Hematopoietic multipotent progenitor cell treated with erythropoietin and hydrocortisone succinate and interleukin-3 and kit ligand, for 4 days (in vitro differentiated cells): ENCODE data around the gene ZNF317.

Source experiments
- DNase-seq: peaks from one replicate; pipeline ENCODE4 v3.0.0-alpha.2; 2015

The ZNF317 gene

GRCh38 chr19:9140159-9140874 lies at the start of gene ZNF317:
Gene ZNF317, plus strand, starts transcription at chr19:9140397. Its CDS starts 15,620 bp downstream, at chr19:9156017.
- peak; percentile 98 for DNase-seq

- no peak for DNase-seq
Observed at GRCh38 chr19:9107375-9107774, 32.8 kb upstream of the ZNF317 start, which contains the start of gene OR7G2. Gene OR7G2, minus strand, starts transcription at chr19:9107475. Its CDS starts 4,232 bp downstream, at chr19:9103243.

GRCh38 chr19:9109959-9110358 lies 30.2 kb upstream of the ZNF317 start:
- no peak for DNase-seq

GRCh38 chr19:9115307-9115813 lies 24.8 kb upstream of the ZNF317 start, which contains the start of gene OR7G1:
Gene OR7G1, minus strand, starts transcription at chr19:9115763. Its CDS starts 0 bp downstream, at chr19:9115763.
- no peak for DNase-seq

GRCh38 chr19:9116547-9116946 lies 23.6 kb upstream of the ZNF317 start:
- no peak for DNase-seq

- no peak for DNase-seq
Observed at GRCh38 chr19:9126900-9127405, 13.2 kb upstream of the ZNF317 start, which contains the start of gene OR7G3. Gene OR7G3, minus strand, starts transcription at chr19:9126950. Its CDS starts 0 bp downstream, at chr19:9126950.

- no peak for DNase-seq
Observed at GRCh38 chr19:9128171-9128570, 12.0 kb upstream of the ZNF317 start.

- DNase-seq: peak; percentile 49
Observed at GRCh38 chr19:9130965-9131364, 9.2 kb upstream of the ZNF317 start.

- no peak for DNase-seq
Observed at GRCh38 chr19:9132422-9132821, 7.8 kb upstream of the ZNF317 start.

- DNase-seq: no peak
Observed at GRCh38 chr19:9139609-9140158, 513 bp upstream of the ZNF317 start.

- DNase-seq: peak; percentile 43
Observed at GRCh38 chr19:9144920-9145319, 4.7 kb downstream of the ZNF317 start.

GRCh38 chr19:9146882-9147281 lies 6.7 kb downstream of the ZNF317 start:
- DNase-seq: no peak

GRCh38 chr19:9148697-9149096 lies 8.5 kb downstream of the ZNF317 start:
- no peak for DNase-seq

GRCh38 chr19:9149997-9150396 lies 9.8 kb downstream of the ZNF317 start:
- no peak for DNase-seq

- no peak for DNase-seq
Observed at GRCh38 chr19:9150650-9151049, 10.5 kb downstream of the ZNF317 start.

GRCh38 chr19:9151367-9151766 lies 11.2 kb downstream of the ZNF317 start:
- DNase-seq: no peak

GRCh38 chr19:9155591-9155990 lies 15.4 kb downstream of the ZNF317 start:
- no peak for DNase-seq

- DNase-seq: no peak
Observed at GRCh38 chr19:9156304-9156703, 16.1 kb downstream of the ZNF317 start.

GRCh38 chr19:9159891-9160290 lies 19.7 kb downstream of the ZNF317 start:
- no peak for DNase-seq

- DNase-seq: no peak
Observed at GRCh38 chr19:9161427-9161826, 21.2 kb downstream of the ZNF317 start.

GRCh38 chr19:9165261-9165660 lies 25.1 kb downstream of the ZNF317 start:
- DNase-seq: no peak

- DNase-seq: no peak
Observed at GRCh38 chr19:9166846-9167245, 26.6 kb downstream of the ZNF317 start.

GRCh38 chr19:9171393-9171991 lies 31.3 kb downstream of the ZNF317 start:
- no peak for DNase-seq

GRCh38 chr19:9175326-9175725 lies 35.1 kb downstream of the ZNF317 start:
- no peak for DNase-seq
